K562 (cell line): ENCODE results near the gene OCSTAMP. TPM values are rescaled to one million over a fixed set of nuclear protein-coding genes. Genes with fewer than 3 reads are reported as not detected.

ENCODE experiments used
- AFF1 ChIP-seq, 2 experiments: fragments of 450-650 bp; IDR thresholded peaks; 2 replicates each; pipeline ENCODE4 v1.6.1; 2018; ENCODE audit warnings: mild to moderate bottlenecking in 2 of 2, low read depth in 1 of 2; ENCODE audit not compliant: partially characterized antibody in 2 of 2
- ATF3 ChIP-seq, 2 experiments: fragments of 450-650 bp in 1 of 2; sonication (generic) in 1 of 2; formaldehyde crosslinking in 1 of 2; IDR thresholded peaks in 1 of 2; conservative IDR thresholded peaks in 1 of 2; 2 replicates each; pipeline versions ENCODE4 v1.6.1 to v1.8.1; 2016 to 2023; ENCODE audit warnings: mild to moderate bottlenecking in 2 of 2, moderate library complexity in 2 of 2, inconsistent platforms in 1 of 2, missing genetic modification reagents in 1 of 2
- CEBPG ChIP-seq, 3 experiments: fragments of 200-800 bp in 1 of 3; sonication (Bioruptor generic) in 1 of 3; sonication (generic) in 1 of 3; formaldehyde crosslinking in 1 of 3; IDR thresholded peaks in 2 of 3; conservative IDR thresholded peaks in 1 of 3; 2 replicates each; pipeline versions ENCODE4 v1.6.1 to v1.8.0; 2016 to 2022; ENCODE audit warnings: missing compliant biosample characterization in 2 of 3, missing genetic modification characterization in 2 of 3, mild to moderate bottlenecking in 1 of 3, missing genetic modification reagents in 1 of 3
- CREM ChIP-seq: IDR thresholded peaks from 2 replicates; pipeline ENCODE4 v1.6.1; 2014; ENCODE audit warnings: antibody characterized with exemption, low read depth
- GABPA ChIP-seq: fragments of 200-800 bp; sonication (Bioruptor generic); conservative IDR thresholded peaks from 2 replicates; pipeline ENCODE4 v1.6.1; 2016; ENCODE audit warnings: low read depth, missing genetic modification characterization, missing compliant biosample characterization
- ILF3 ChIP-seq: fragments of 450-650 bp; IDR thresholded peaks from 2 replicates; pipeline ENCODE4 v1.6.1; 2018; ENCODE audit warnings: antibody characterized with exemption, mild to moderate bottlenecking, moderate library complexity, borderline replicate concordance
- ILK ChIP-seq: fragments of 450-650 bp; IDR thresholded peaks from 2 replicates; pipeline ENCODE4 v1.6.1; 2016; ENCODE audit warnings: missing genetic modification characterization, low read depth, mild to moderate bottlenecking, missing compliant biosample characterization, moderate library complexity, borderline replicate concordance
- KLF13 ChIP-seq: fragments of 450-650 bp; IDR thresholded peaks from 2 replicates; pipeline ENCODE4 v1.6.1; 2016; ENCODE audit warnings: missing genetic modification characterization, low read depth, mild to moderate bottlenecking, missing compliant biosample characterization, moderate library complexity, borderline replicate concordance
- NFE2 ChIP-seq: IDR thresholded peaks from 2 replicates; pipeline ENCODE4 v1.6.1; 2014; ENCODE audit warnings: antibody characterized with exemption, low read depth
- NUFIP1 ChIP-seq: fragments of 450-650 bp; IDR thresholded peaks from 2 replicates; pipeline ENCODE4 v1.6.1; 2018; ENCODE audit not compliant: partially characterized antibody
- RAD21 ChIP-seq, 2 experiments: fragments of 250-450 bp in 1 of 2; fragments of 450-650 bp in 1 of 2; sonication (Bioruptor Pico) in 1 of 2; formaldehyde crosslinking in 1 of 2; IDR thresholded peaks in 1 of 2; conservative IDR thresholded peaks in 1 of 2; 2 replicates each; pipeline versions ENCODE4 v1.4.0 to v1.8.0; 2020 to 2022; ENCODE audit warnings: mild to moderate bottlenecking in 2 of 2, moderate library complexity in 1 of 2
- RCOR1 ChIP-seq, 2 experiments: IDR thresholded peaks; 2 replicates each; pipeline ENCODE4 v1.6.1; 2012; ENCODE audit warnings: low read depth in 2 of 2, low read length in 2 of 2, borderline replicate concordance in 1 of 2, improper control_type of control experiment in 1 of 2
- RFX1 ChIP-seq: fragments of 450-650 bp; IDR thresholded peaks from 2 replicates; pipeline ENCODE4 v1.6.1; 2016; ENCODE audit warnings: mild to moderate bottlenecking, moderate library complexity
- SREBF2 ChIP-seq: sonication (generic); formaldehyde crosslinking; IDR thresholded peaks from 2 replicates; pipeline ENCODE4 v1.4.0; 2020; ENCODE audit warnings: mild to moderate bottlenecking, missing genetic modification reagents
- ZBTB43 ChIP-seq: sonication (generic); formaldehyde crosslinking; IDR thresholded peaks from 2 replicates; pipeline ENCODE4 v1.8.0; 2023; ENCODE audit warnings: mild to moderate bottlenecking, missing genetic modification reagents
- ZFPM2 ChIP-seq: fragments of 250-450 bp; sonication (Bioruptor Pico); IDR thresholded peaks from 2 replicates; pipeline ENCODE4 v1.5.1; 2022; ENCODE audit warnings: mild to moderate bottlenecking
- ZKSCAN8 ChIP-seq: fragments of 200-800 bp; sonication (Bioruptor generic); IDR thresholded peaks from 2 replicates; pipeline ENCODE4 v1.6.1; 2016; ENCODE audit warnings: missing genetic modification characterization, missing compliant biosample characterization
- ZNF197 ChIP-seq: fragments of 200-800 bp; sonication (Bioruptor generic); IDR thresholded peaks from 2 replicates; pipeline ENCODE4 v1.6.1; 2016; ENCODE audit warnings: low read depth, missing genetic modification characterization, missing compliant biosample characterization
- ZNF212 ChIP-seq: fragments of 450-650 bp; formaldehyde crosslinking; IDR thresholded peaks from 2 replicates; pipeline ENCODE4 v1.4.0; 2020; ENCODE audit warnings: mild to moderate bottlenecking
- ZNF3 ChIP-seq: fragments of 250-450 bp; sonication (Bioruptor Pico); IDR thresholded peaks from 2 replicates; pipeline ENCODE4 v1.5.0; 2021; ENCODE audit warnings: mild to moderate bottlenecking, moderate library complexity
- polyA plus RNA-seq, 8 experiments: library from polyadenylated mRNA; depleted of rRNA in 4 of 8; stranded (reverse) in 5 of 8; unstranded in 3 of 8; fragments of >200 nt; fragmentation: Nextera tagmentation in 2 of 8; fragmentation: Illumina TruSeq in 1 of 8; extraction: Ambion mirVana in 2 of 8; extraction: Trizol in 1 of 8; gene quantifications; 2 replicates each; pipeline versions ENCODE4 v1.2.1 to v1.2.3, GENCODE V29; 2011 to 2014; ENCODE audit warnings: inconsistent platforms in 1 of 8, missing spikeins in 1 of 8
- total RNA-seq, 7 experiments: library from RNA; depleted of rRNA in 6 of 7; stranded (reverse); fragments of >200 nt in 6 of 7; fragmentation: Illumina TruSeq in 2 of 7; extraction: Trizol in 2 of 7; gene quantifications; 2 replicates each; pipeline versions ENCODE4 v1.2.1 to v1.2.3, GENCODE V29; 2011 to 2021; ENCODE audit warnings: low replicate concordance in 1 of 7

Gene OCSTAMP
- total and polyA plus RNA-seq, 9 of the 15 experiments (the other 6 are each of a cell fraction or from before 2014, with no cell fraction given) = not detected

GRCh38 chr20:46523696-46524328 lies 26.6 kb downstream of the OCSTAMP start (continued):
- no peak for TF ChIP-seq RFX1
- no peak for TF ChIP-seq ZBTB43 (CRISPR knock-in tag)
- TF ChIP-seq ILF3 = no peak
- TF ChIP-seq ZFPM2 (CRISPR knock-in tag) = no peak
- TF ChIP-seq CREM = no peak
- no peak for TF ChIP-seq ZNF3 (CRISPR knock-in tag)
- no peak for TF ChIP-seq ZNF212 (CRISPR knock-in tag)
- TF ChIP-seq RAD21 (CRISPR knock-in tag; conservative IDR thresholded peaks at IDR 0.05 in 1 of 2, IDR thresholded peaks at IDR 0.05 in 1 of 2) = no peak
- TF ChIP-seq ATF3 (IDR thresholded peaks at IDR 0.05) = no peak
- TF ChIP-seq ATF3 (CRISPR knock-in tag; conservative IDR thresholded peaks at IDR 0.05) = no peak
- TF ChIP-seq AFF1 (IDR thresholded peaks at IDR 0.05; ENCODE audit: low read depth in 1 of 2, partially characterized antibody in 2 of 2) = peak in 1 of 2 experiments; percentile 65
- TF ChIP-seq NFE2 = no peak
- no peak for TF ChIP-seq GABPA (tag)
- TF ChIP-seq ZKSCAN8 (CRISPR knock-in tag) = no peak
- TF ChIP-seq ILK = no peak
- TF ChIP-seq SREBF2 (CRISPR knock-in tag) = no peak
- TF ChIP-seq NUFIP1 = no peak
- TF ChIP-seq CEBPG (CRISPR knock-in tag; IDR thresholded peaks at IDR 0.05) = no peak
- peak; percentile 42 to 44; a peak in 2 of 4 replicates for TF ChIP-seq CEBPG (tag; conservative IDR thresholded peaks at IDR 0.05 in 1 of 2, IDR thresholded peaks at IDR 0.05 in 1 of 2)
- peak in 1 of 2 experiments; percentile 95; a peak in 2 of 4 replicates for TF ChIP-seq RCOR1 (IDR thresholded peaks at IDR 0.05; ENCODE audit: borderline replicate concordance in 1 of 2, low read depth in 2 of 2, low read length in 2 of 2)
- TF ChIP-seq ZNF197 (CRISPR knock-in tag) = no peak
- no peak for TF ChIP-seq KLF13 (tag)
